NCI-H226 (cell line): ENCODE measurements around the gene BRAP.
A peak's percentile ranks its signal among the peaks of the same experiment; 100 is the strongest.
"Not testable (repeated sequence)": the region's sequence is repeated elsewhere in the genome, so short reads cannot be mapped to it uniquely, and the experiment has no call there.

Source experiments
- DNase-seq: peaks from one replicate; pipeline ENCODE4 v3.0.0-alpha.2; 2015

BRAP gene

DNA sequence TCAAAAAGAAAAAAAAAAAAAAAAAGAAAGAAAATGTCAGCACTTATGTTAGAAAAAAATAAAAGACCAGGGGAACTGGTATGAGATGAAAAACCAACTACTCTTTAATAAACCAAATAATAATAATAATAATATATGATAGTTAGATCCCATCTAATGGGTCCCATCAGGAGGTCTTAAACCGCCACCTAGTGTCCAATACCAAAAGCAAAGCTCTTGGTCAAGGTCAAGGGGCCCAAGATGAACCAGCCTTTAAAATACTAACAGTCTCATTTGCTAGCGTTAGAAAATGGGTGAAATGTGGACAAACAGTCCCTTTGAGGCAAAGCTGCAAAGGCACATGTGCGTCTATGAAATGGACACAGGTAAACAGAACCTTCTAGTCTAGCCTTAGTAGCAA is 12.3 kb downstream of the BRAP start:
- no peak for DNase-seq

DNA sequence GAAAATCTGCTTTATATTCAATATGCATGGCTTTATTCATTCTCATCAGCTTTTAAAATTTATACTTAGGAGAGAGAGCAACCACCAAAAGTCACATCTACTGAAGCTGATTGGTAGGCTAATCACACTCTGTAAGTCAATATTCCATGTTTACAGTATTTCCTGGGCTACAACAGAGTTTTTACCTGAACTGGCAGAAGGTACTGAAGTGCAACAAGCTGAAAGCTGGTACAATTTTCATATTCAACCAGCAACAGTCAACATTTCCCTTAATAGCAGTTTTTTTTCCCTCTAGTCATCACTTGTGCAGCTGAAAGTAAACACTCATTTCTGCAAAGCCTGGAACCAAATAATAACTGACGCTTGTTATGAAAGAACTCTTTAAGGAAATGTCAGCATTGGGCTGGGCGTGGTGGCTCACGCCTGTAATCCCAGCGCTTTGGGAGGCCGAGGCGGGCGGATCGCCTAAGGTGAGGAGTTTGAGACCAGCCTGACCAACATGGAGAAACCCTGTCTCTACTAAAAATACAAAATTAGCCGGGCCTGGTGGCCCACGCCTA is 12.9 kb downstream of the BRAP start:
- no peak for DNase-seq

DNA sequence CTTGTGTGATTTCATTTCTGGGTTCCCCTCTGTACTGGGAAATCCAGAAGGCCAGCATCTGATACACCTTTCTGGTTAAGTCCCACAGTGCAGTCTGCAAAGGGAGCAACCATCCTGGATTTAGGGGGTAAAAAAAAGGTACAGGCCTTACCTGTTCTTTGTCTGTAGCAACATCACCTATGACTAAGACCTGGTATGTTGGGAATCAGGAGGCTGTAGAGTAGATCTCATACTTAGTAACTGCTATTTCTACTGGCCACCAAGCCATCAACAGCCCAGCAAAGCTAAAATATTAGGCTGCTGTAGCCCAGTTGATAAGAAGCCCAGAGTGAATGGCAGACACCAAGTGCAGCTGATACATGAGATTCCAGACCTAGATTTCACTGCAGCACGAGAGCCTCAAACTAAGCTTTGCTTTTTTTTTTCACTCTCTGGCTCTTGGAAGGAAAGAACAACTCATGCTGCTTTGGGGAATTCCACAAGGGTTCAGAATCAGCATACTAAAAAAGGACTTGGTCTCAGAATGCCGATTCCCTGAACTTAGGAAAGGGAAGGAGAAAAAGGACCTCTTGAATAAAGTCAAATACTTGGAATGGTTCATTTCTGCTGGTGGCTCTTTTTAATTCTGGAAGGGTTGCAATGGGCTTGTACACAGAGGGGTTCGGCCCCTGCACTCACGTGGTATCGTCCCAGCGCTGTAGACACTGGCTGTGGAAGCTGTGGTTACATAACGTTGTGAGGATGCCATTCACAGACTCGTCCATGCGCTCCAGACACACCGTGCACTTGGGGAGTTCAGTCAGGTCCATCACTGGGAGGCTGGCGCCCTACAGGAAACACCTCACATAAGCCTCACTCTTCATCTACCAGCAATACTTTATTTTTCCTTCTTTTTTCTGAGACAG is 20.5 kb downstream of the BRAP start:
- DNase-seq: no peak

DNA sequence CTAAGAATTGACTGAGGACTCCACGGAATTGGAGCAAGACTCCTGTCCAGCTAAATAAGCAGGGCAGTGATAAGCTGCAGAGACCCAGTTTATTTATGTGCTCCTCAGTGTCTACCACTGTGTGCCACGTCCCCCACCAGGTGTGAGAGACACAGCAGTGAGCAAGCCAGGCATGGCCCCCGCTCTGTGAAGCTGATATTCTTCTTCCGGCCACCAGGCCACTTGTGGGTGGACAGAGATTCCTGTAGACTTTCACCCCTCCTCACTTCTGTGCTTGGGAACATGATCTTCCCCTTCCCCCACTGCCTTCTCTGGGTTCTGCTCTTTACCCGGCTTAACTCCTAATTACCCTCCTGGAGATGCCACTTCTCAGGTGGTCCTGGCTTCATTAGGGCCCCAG is 21.3 kb downstream of the BRAP start:
- no peak for DNase-seq

DNA sequence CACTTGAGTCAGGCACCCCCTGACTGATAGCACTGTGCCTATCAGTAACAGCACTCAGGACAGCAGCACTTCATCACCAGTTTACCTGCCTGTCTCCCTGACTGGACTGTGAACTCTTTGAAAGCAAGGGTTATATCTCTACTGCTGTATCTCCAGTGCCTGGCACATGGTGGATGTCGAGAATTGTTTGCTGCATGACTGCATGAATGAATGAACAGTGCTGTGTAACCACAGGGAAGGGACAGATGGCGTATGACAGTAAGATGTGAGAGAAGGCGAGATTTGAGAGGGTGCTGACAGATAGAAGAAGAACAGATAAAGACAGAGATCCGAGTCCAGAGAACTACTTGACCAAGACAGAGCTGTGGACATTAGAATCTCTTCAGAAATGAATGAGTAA is 29.7 kb downstream of the BRAP start:
- no peak for DNase-seq

DNA sequence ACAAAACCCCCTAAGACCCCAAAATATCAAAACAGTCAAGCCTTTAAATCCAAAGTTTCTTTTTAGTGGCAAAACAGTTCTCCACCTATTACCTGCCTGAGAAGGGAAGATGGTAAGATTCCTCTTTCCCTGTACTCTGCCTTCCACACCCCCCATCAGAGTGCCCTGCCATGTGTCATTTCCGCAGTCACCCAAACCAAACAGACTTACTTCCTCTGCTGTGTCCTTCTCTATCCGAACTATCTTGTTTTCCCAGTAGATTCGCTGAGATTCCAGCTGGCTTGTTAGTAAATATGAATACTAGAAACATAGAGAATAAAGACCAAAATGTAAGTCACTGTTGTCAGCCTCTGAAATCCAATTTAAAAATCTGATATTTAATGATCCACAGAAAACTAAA is 30.4 kb downstream of the BRAP start:
- no peak for DNase-seq

DNA sequence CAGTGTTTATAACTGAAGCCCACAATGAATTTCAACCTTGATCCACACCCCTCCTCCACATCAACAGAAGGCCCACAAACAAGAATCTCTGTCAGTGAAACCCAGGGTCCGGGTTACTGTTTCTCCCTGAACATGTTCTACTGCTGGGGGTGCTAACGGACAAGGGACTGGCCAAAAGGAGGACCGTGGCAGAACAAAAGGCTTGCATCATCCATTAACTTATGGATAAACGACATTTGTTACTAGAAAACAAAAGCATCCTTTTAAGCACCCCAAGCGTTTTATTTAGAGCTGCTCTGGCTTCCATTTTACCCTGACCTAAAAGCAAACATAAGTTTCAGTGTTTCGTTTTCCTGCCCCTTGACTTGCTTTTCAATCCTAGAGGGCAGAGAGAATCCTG is 32.2 kb downstream of the BRAP start:
- no peak for DNase-seq

DNA sequence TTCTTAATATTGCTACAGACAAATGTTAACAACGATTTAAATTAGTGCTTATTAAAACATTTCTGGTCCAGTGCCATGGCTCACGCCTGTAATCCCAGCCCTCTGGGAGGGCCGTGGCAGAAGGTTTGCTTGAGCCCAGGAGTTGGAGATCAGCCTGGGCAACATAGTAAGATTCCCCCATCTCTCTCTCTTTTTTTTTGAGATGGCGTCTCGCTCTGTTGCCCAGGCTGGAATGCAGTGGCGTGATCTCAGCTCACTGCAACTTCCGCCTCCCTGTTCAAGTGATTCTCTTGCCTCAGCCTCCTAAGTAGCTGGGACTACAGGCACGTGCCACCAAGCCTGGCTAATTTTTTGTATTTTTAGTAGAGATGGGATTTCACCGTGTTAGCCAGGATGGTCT is 33.2 kb downstream of the BRAP start:
- not testable (repeated sequence) for DNase-seq

DNA sequence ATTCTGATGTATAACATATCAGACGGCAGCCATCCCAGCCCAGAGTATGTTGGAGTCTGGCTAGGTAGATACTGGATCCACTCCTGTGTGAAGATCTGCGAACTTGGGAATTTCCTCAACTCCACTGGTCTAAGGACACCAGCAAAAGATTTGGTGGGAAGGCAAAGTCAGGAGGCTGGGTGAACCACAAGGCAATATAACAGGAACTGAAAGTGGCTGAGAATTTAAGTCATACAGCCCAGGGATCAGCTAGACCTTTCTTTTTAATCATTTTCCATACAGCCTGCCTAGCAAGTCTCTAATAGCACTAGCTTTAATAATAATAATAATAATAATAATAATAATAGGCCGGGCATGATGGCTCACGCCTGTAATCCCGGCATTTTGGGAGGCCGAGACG is 34.8 kb downstream of the BRAP start:
- DNase-seq: no peak

DNA sequence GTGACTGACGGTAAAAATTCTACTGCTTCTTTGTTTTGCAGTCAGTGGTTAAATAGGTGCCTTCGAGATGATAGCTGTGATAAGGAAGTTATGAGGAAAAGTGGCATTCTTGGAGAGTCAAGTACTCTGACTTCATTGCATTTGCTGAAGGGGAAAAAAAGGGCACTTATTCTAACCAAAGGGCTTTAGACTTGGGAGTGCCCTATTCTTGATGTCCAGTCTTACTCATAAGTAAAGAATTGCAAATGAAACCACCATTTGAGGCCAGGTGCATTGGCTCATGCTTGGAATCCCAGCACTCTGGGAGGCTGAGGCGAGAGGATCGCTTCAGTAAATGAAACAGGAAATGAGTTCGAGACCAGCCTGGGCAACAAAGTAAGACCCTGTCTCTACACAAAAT is 40.3 kb downstream of the BRAP start:
- peak; percentile 44 for DNase-seq

DNA sequence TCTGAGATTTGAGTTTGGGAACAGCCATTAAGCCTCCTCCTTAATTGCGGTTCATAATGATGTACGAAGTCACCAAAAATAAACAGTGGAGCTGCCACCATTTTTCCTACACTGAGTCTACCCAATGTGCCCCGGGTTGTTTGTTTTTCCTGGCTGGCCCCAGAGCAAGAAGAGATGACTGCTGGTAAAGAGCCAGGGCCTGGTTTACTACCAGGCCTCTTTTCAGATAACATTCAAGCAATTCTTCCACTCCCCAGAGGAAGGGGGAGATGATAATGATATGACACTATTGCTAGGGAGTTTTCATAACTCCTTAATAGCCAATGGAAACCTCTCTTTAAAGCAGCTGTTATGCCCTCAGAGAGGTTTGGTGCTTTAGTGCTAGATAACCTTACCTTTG is 42.3 kb downstream of the BRAP start:
- no peak for DNase-seq

DNA sequence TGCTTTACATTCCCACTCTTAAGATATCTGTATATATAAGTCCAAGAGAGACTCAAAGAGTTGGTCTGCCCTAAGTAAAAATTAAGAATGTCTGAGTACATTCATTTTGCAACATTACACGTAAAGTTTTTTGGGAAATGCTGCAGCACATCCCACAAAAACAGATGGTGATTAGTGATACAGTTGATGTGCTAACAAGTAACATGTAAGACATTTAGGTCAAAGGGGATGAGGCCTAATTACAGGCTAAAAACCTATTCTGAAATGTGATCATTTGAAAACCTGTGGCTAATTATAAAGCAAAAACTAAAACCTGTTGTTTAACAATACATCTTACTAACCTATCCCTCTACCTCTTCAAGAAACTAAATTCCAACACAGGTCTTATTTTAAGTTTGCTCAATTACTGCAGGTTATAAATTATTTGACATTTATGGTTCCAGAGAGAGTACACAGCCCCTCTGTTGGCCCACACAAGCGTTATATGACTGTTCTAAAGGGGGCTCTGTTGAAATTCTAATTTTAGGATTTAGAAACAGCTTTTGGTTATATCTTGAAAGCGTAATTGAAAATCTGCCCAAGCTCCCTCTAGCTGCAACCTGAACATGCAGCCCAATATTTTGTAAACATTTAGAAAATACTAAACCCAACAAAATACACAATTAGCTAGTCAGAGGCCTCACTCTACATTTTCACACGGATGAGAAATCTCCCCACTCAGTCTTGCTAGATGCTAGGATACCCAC is 42.9 kb downstream of the BRAP start:
- DNase-seq: no peak

DNA sequence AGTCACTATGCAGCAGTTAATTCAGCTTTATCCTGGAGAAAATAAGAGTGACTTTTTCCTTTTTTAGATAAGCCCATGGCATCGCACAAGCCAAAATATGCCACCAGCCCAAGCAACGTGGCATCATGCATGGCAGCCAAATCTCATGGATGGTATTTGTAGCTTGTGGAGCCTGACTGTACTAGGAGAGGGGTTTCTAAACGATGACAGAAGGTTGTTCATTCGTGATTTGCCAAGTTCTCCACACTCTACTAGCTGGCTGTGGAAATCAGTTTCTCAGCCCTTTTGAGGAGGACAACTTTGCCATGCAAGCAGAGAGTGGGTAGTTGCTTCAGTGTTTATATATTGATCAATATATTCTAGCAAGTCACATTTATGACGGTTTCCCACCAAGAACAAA is 45.2 kb downstream of the BRAP start:
- DNase-seq: no peak

DNA sequence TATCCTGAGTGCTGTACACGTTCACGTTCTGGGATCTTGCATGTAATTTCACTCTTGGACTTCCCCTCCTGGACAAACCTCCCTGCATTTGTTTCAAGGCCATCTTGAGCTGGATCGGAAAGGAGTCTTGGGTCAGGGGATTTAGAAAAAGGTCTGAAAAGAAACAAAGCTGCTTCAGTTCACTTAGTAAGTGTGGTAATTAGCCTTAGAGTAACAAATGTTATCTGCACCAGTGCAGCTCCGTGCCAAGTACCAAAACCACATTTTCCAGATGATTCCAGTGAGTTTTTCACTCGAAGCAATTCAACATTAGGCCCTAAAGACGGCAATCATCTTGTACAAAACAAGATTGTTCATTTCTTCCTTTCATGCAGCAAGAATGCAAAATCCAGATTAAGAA is 47.2 kb downstream of the BRAP start:
- DNase-seq: no peak

DNA sequence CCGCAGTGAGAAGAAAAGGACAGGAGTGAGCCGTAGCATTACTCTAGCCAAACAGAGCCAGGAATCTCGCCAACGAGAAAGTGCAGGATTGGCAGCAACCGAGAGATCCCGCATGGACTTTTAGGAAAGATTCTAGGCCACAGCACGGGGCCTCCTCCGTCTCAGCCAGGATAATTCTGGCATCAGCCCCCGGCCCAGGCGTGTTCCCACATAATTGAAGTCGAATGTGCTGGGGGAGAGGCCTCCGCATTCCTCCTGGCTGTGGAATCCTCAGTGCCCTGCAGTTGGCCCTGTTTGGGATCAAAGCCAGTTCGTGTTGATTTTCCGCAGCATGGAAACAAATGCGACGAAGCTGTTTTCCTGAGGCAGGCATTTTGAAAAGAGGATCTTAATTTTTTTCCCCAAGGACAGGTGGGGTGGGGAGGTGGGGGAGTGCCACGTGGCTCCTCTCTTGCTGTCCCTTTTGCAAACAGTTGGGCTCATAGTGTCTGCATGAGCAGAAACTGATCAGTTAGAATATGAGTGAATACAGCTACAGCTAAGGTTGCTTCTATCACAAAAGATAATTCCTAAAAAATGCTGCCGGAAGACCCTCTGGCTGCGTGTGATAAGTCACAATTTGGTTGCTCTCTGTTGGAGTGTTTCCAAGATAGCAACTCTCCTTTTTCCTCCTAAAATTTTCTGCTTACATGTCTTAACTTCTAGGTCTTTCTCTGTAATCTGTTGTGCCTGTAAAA is 49.4 kb downstream of the BRAP start:
- no peak for DNase-seq

DNA sequence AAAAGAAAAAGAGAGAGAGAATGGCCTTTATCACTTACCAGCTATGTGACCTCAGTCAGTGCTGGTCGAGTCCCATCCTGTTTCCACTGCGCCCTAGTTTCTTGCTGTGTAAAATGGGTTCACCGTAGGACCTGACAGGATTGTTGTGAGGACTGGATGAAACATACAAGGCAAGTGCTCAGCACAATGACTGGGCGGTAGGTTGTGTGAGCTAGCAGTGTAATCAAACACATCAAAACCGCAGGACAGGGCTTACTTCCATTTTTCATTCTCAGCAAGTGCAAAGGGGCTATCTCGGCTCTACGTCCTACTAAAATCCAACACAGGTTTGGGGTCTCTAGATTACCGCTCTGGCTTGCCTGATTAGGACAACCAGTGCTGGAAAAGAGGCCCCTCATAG is 50.2 kb downstream of the BRAP start:
- no peak for DNase-seq

DNA sequence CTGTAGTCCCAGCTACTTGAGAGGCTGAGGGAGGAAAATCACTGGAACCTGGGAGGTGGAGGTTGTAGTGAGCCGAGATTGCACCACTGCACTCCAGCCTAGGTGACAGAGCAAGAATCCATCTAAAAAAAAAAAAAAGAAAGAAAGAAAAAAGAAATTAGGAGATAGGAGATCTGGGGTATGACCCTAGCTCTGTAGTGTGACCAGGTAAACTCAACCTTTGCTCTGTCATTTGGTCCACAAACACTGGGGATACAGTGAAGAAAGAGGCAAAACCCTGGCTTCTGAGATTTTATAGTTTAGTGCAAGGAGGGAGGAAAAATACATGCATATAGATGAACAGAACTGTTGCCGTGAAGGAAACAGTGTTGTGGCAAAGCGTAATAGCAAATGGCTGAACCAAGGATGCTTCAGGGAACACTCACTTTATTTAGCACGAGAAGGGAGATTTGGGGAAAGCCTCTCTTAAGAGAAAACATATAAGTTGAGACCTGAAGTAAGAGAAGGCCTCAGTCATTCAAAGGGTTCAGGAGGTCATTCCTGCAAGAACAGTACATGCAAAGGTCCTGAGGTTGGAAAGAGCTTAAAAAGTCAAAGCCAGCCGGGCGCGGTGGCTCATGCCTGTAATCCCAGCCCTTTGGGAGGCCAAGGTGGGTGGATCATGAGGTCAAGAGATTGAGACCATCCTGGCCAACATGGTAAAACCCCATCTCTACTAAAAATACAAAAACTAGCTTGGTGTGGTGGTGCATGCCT is 57.1 kb downstream of the BRAP start:
- DNase-seq: no peak

DNA sequence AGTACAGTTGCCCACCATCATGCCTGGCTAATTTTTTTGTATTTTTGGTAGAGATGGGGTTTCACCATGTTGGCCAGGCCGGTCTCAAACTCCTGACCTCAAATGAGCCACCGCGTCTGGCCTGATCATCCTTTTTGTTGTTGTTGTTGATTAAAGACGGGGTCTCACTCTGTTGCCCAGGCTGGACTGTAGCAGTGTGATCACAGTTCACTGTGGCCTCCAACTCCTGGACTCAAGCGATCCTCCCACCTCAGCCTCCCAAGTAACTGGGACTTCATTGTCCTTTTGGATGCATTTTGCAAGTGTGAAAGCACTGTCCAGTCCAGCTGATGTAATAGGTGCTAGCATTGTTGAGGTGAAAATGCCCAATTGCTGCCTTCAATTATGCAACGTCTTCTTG is 59.5 kb downstream of the BRAP start:
- no peak for DNase-seq

DNA sequence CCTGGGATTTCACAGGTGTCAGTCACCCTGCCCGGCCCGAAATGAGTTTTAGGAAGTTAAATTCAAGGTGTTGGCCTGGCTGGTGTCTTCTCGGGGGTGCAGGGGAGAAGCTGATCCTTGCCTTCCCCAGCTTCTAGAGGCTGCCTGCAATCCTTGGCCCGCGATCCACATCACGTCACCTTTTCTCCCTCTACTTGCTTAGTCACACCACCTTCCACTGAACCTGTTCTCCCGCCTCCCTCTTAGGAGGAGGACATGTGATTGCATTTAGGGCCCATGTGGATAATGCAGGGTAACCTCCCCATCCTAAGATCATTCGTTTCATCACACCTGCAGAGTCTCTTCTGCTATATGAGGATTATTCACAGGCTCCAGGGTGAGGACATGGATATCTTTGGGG is 61.2 kb downstream of the BRAP start:
- no peak for DNase-seq

DNA sequence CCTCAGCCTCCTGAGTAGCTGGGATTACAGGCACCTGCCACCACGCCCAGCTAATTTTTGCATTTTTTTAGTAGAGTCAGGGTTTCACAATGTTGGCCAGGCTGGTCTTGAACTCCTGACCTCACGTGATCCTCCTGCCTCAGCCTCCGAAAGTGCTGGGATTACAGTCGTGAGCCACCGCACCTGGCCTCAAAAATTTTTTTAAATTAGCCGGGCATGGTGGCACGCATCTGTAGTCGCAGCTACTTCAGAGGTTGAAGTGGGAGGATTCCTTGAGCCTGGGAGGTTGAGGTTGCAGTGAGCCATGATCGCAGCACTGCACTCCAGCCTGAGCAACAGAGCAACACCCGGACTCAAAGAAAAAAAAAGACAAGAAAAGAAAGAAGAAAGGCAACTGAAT is 67.9 kb downstream of the BRAP start:
- DNase-seq: not testable (repeated sequence)

DNA sequence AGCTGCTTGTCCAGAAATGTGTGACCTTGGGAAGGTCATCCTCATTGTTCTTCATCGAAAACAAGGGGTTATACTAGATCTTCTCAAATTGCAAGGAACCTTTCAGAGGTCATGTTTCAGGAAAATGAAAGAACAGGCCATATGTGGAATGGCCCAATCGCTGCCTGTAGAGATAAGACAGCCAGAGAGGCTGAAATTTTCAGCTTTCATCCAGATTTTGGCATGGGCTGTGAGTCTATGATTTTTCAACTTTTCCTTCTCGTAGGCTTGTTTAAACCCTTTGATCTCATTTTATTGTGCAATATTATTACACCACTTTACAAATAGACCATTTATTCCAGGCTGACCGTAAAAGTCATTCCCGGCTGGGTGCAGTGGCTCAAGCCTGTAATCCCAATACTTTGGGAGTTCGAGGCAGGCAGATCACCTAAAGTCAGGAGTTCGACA is 69.6 kb downstream of the BRAP start:
- DNase-seq: no peak

DNA sequence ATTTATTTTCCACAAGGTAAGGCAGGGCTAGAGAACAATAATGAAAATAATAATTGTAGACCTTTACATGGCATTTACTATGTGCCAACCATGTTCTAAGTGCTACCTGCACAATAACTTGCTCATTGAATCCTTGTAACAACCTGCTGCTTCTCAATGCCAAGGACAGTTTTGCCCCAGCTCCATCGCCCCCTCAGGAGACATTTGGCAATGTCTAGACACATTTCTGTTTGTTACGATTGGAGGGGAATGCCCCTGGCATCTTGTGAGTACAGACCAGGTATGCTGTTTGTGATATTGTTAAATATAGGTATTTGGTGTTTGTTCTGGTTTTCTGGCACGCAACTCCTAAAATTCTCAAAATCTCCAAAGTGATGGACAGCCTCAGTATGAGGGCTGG is 78.5 kb downstream of the BRAP start:
- no peak for DNase-seq
